HepG2 (cell line): ENCODE results near the gene HPCAL1. TPM values are rescaled to one million over a fixed set of nuclear protein-coding genes. Genes with fewer than 3 reads are reported as not detected.
A peak's percentile ranks its signal among the peaks of the same experiment; 100 is the strongest.

ENCODE experiments used
- ATAC-seq: fragments of 200-7000 bp; cut with Tn5 transposase; 3 replicates; pipeline ENCODE4 v1.9.1; 2020; ENCODE audit warnings: mild to moderate bottlenecking, moderate library complexity
- BruUV-seq: library from RNA; stranded (reverse); fragments of 400-500 nt; replicated peaks from 2 replicates; lab custom pipeline; 2021; lab: Mats Ljungman, UMichigan
- CTCF ChIA-PET: fragments of 300-600 bp; formaldehyde crosslinking; extraction: SDS; loops from one replicate; lab custom pipeline; 2021; ENCODE audit warnings: low total read pairs, inconsistent platforms, low intra/inter-chr PET ratio; lab: Yijun Ruan, JAX
- POLR2A ChIA-PET: fragments of 350-600 bp; sonication (Branson Sonifier 250); formaldehyde crosslinking; loops from one replicate; lab custom pipeline; 2020; ENCODE audit warnings: antibody characterized with exemption, inconsistent platforms; lab: Yijun Ruan, JAX
- DNase-seq: peaks from one replicate; pipeline ENCODE4 v3.0.0-alpha.2; 2015; ENCODE audit warnings: low spot score
- FAIRE-seq: peaks from 3 replicates; lab custom pipeline; 2011; peaks lifted over from hg19 to GRCh38; lab: Jason Lieb, UNC
- H2AFZ ChIP-seq: one replicate; pipeline ENCODE4 v1.6.1; 2011; ENCODE audit warnings: low read length, inconsistent platforms
- H3K27ac ChIP-seq: fragments of 300-600 bp; 3 replicates; pipeline ENCODE4 v1.8.0; 2011; ENCODE audit warnings: mixed run types, mild to moderate bottlenecking, mixed read lengths, low read length, inconsistent platforms; ENCODE audit not compliant: insufficient read depth; ENCODE audit errors: extremely low read length
- H3K27me3 ChIP-seq, 2 experiments: fragments of 200-600 bp in 1 of 2; 2 replicates in 1 of 2; 3 replicates in 1 of 2; pipeline versions ENCODE4 v1.6.0 to v1.8.0; 2011; ENCODE audit warnings: low read length in 2 of 2, mild to moderate bottlenecking in 2 of 2, moderate library complexity in 2 of 2, inconsistent platforms in 1 of 2; ENCODE audit not compliant: insufficient read depth in 2 of 2, control insufficient read depth in 1 of 2
- H3K36me3 ChIP-seq, 2 experiments: fragments of 200-600 bp in 1 of 2; replicated peaks in 1 of 2; 2 replicates in 1 of 2; 3 replicates in 1 of 2; pipeline versions ENCODE4 v1.5.1 to v1.8.0; 2011; ENCODE audit warnings: low read length in 2 of 2, inconsistent platforms in 1 of 2; ENCODE audit not compliant: insufficient read depth in 2 of 2, control insufficient read depth in 1 of 2
- H3K4me1 ChIP-seq: 2 replicates; pipeline ENCODE4 v1.5.1; 2012; ENCODE audit warnings: low read length, inconsistent platforms; ENCODE audit not compliant: insufficient read depth
- H3K4me2 ChIP-seq: 2 replicates; pipeline ENCODE4 v1.6.0; 2011; ENCODE audit warnings: low read depth, low read length, inconsistent platforms
- H3K4me3 ChIP-seq, 3 experiments: fragments of 200-600 bp in 1 of 3; sonication (generic), shearing (Covaris generic) in 1 of 3; replicated peaks in 1 of 3; 2 replicates each; pipeline ENCODE4 v1.5.1; 2011 to 2016; ENCODE audit warnings: low read length in 3 of 3, inconsistent platforms in 2 of 3, low read depth in 2 of 3, mild to moderate bottlenecking in 2 of 3, control low read depth in 1 of 3, mixed read lengths in 1 of 3; ENCODE audit not compliant: insufficient read depth in 1 of 3
- H3K79me2 ChIP-seq: one replicate; pipeline ENCODE4 v1.6.1; 2011; ENCODE audit warnings: low read length, inconsistent platforms; ENCODE audit not compliant: insufficient read depth
- H3K9ac ChIP-seq: 2 replicates; pipeline ENCODE4 v1.6.0; 2011; ENCODE audit warnings: mild to moderate bottlenecking, low read depth, low read length, inconsistent platforms; ENCODE audit not compliant: insufficient read depth
- H3K9me3 ChIP-seq: 2 replicates; pipeline ENCODE4 v1.5.1; 2012; ENCODE audit warnings: mild to moderate bottlenecking, low read length
- H4K20me1 ChIP-seq: 2 replicates; pipeline ENCODE4 v1.6.0; 2011; ENCODE audit warnings: inconsistent platforms, mild to moderate bottlenecking, low read length, moderate library complexity; ENCODE audit not compliant: insufficient read depth
- E2F1 ChIP-seq: sonication (generic); formaldehyde crosslinking; IDR thresholded peaks from 2 replicates; pipeline ENCODE4 v1.5.0; 2020; ENCODE audit warnings: missing genetic modification reagents
- HOXA5 ChIP-seq: sonication (generic); formaldehyde crosslinking; IDR thresholded peaks from 2 replicates; pipeline ENCODE4 v1.4.0; 2020; ENCODE audit warnings: missing genetic modification reagents
- PCBP1 ChIP-seq: fragments of 200-400 bp; formaldehyde crosslinking; IDR thresholded peaks from 2 replicates; pipeline ENCODE4 v1.6.1; 2017; ENCODE audit warnings: mild to moderate bottlenecking, low read depth, low read length, borderline replicate concordance
- TCF7L2 ChIP-seq: IDR thresholded peaks from 2 replicates; pipeline ENCODE4 v1.6.1; 2011; ENCODE audit warnings: mild to moderate bottlenecking, low read depth, low read length, moderate library complexity
- TFAP4 ChIP-seq: sonication (generic); IDR thresholded peaks from 2 replicates; pipeline ENCODE4 v1.6.1; 2016; ENCODE audit warnings: low read depth, borderline replicate concordance
- THYN1 ChIP-seq: sonication (generic); formaldehyde crosslinking; IDR thresholded peaks from 2 replicates; pipeline ENCODE4 v1.8.1; 2023; ENCODE audit warnings: low read depth, mild to moderate bottlenecking, moderate library complexity, missing genetic modification reagents, borderline replicate concordance
- ZNF235 ChIP-seq: sonication (generic); formaldehyde crosslinking; IDR thresholded peaks from 2 replicates; pipeline ENCODE4 v1.8.1; 2023; ENCODE audit warnings: mild to moderate bottlenecking, missing genetic modification reagents, borderline replicate concordance
- ZNF337 ChIP-seq: sonication (generic); formaldehyde crosslinking; IDR thresholded peaks from 2 replicates; pipeline ENCODE4 v1.5.1; 2020; ENCODE audit warnings: missing genetic modification reagents, low read depth, mild to moderate bottlenecking, borderline replicate concordance
- ZNF552 ChIP-seq: sonication (generic); formaldehyde crosslinking; IDR thresholded peaks from 2 replicates; pipeline ENCODE4 v1.9.0; 2022; ENCODE audit warnings: missing genetic modification reagents, mild to moderate bottlenecking, borderline replicate concordance
- ZNF562 ChIP-seq: sonication (generic); formaldehyde crosslinking; IDR thresholded peaks from 2 replicates; pipeline ENCODE4 v1.8.0; 2022; ENCODE audit warnings: missing genetic modification reagents, borderline replicate concordance
- ZNF569 ChIP-seq: sonication (generic); formaldehyde crosslinking; IDR thresholded peaks from 2 replicates; pipeline ENCODE4 v1.5.0; 2020; ENCODE audit warnings: mild to moderate bottlenecking, missing genetic modification reagents, moderate library complexity, borderline replicate concordance
- ZNF605 ChIP-seq: sonication (generic); formaldehyde crosslinking; IDR thresholded peaks from 2 replicates; pipeline ENCODE4 v1.8.0; 2022; ENCODE audit warnings: mild to moderate bottlenecking, missing genetic modification reagents
- ZNF816 ChIP-seq: sonication (generic); formaldehyde crosslinking; IDR thresholded peaks from 2 replicates; pipeline ENCODE4 v1.8.0; 2022; ENCODE audit warnings: missing genetic modification reagents, mild to moderate bottlenecking, borderline replicate concordance
- ZZZ3 ChIP-seq: sonication (generic); formaldehyde crosslinking; IDR thresholded peaks from 2 replicates; pipeline ENCODE4 v1.4.0; 2020; ENCODE audit warnings: missing genetic modification reagents, mild to moderate bottlenecking, borderline replicate concordance
- WGBS: methylation state at CpG from one replicate; pipeline ENCODE4 v1.1.6; 2017; ENCODE audit warnings: low lambda C conversion rate; 5-methylcytosine and 5-hydroxymethylcytosine counted together
- in situ Hi-C: cut with HindIII; loops from 2 replicates; pipeline ENCODE4 v1.10.0; 2017; ENCODE audit warnings: low pct_unique_long_range_greater_than_20kb; ENCODE audit not compliant: extremely low pct_ligation_motif_present
- intact Hi-C: fragments of 100-400 bp; cut with micrococcal nuclease; formaldehyde crosslinking; loops from one replicate; pipeline ENCODE4 v1.10.0; 2022; ENCODE audit not compliant: unreplicated experiment
- polyA plus RNA-seq, 8 experiments: library from polyadenylated mRNA; depleted of rRNA in 3 of 8; stranded (reverse) in 7 of 8; unstranded in 1 of 8; fragments of >200 nt; fragmentation: Illumina TruSeq in 4 of 8; extraction: Trizol in 4 of 8; gene quantifications; 2 replicates each; pipeline versions ENCODE4 v1.2.1 to v1.2.3, GENCODE V29; 2011 to 2016; ENCODE audit warnings: low read depth in 4 of 8, missing spikeins in 1 of 8, mixed read lengths in 1 of 8; ENCODE audit not compliant: insufficient read depth in 1 of 8
- total RNA-seq, 5 experiments: library from RNA; depleted of rRNA; stranded (reverse); fragments of >200 nt; fragmentation: Illumina TruSeq; extraction: Trizol; gene quantifications; 2 replicates each; pipeline ENCODE4 v1.2.3, GENCODE V29; 2016; ENCODE audit warnings: low read depth in 1 of 5

The HPCAL1 gene
- total and polyA plus RNA-seq, 2 of the 13 experiments (the other 11 are each of a cell fraction or from before 2014, with no cell fraction given): 29.5 to 29.9 TPM

- H3K9ac ChIP-seq: peak overlapping the region; percentile 80
- peaks cover 27% of the 10 kb centered on the region; the same call in 1 of the 2 replicates for H4K20me1 ChIP-seq
- no peaks in the 10 kb centered on the region for H3K9me3 ChIP-seq
- peak; percentile 96 for FAIRE-seq
- intact Hi-C loops (no loop called here), in situ Hi-C loops (no loop called here)
- WGBS: 6% methylated on average over 18 of the region's 22 CpGs
- H3K4me3 ChIP-seq: peak overlapping the region; percentile 52 to 83 (median 70)
- ChIA-PET CTCF (interaction anchor here (2.1 kb wide), 1 partner anchor 108 kb away, joined by 11 read pairs; no protein-coding TSS in a partner anchor), POLR2A (interaction anchor here (0.6 to 5.2 kb wide), 24 partner anchors 9 to 670 kb away, joined by 3 to 105 read pairs (median 4); partner anchors contain the start of genes KLF11, ODC1, TAF1B and YWHAQ)
- ATAC-seq: peak; percentile 44
- H3K4me2 ChIP-seq: peak overlapping the region; percentile 97
- H3K79me2 ChIP-seq: peaks cover 32% of the 10 kb centered on the region
- no peak overlapping the region for H2AFZ ChIP-seq
- peak; percentile 90 for DNase-seq
- peaks cover 67% of the 10 kb centered on the region for H3K4me1 ChIP-seq
- peak overlapping the region; percentile 88 for H3K27ac ChIP-seq
- BruUV-seq: TSS peak; percentile 66
- no peaks in the 10 kb centered on the region; a peak in 1 of 5 replicates for H3K27me3 ChIP-seq
- no peaks in the 10 kb centered on the region for H3K36me3 ChIP-seq
- TF ChIP-seq ZNF816 (CRISPR knock-in tag) (peak; percentile 67; the same call in 1 of the 2 replicates), PCBP1 (no peak), ZNF569 (CRISPR knock-in tag) (no peak), E2F1 (CRISPR knock-in tag) (no peak), ZNF337 (no peak), ZZZ3 (CRISPR knock-in tag) (peak; percentile 64; the same call in 1 of the 2 replicates), TCF7L2 (no peak), ZNF562 (no peak), ZNF605 (CRISPR knock-in tag) (peak; percentile 80), THYN1 (no peak), HOXA5 (CRISPR knock-in tag) (peak; percentile 63; the same call in 1 of the 2 replicates), ZNF552 (CRISPR knock-in tag) (no peak), TFAP4 (peak; percentile 67; the same call in 1 of the 2 replicates), ZNF235 (CRISPR knock-in tag) (0 out of 2 replicates have a peak, but pooled peaks have one; percentile 72)
Observed at GRCh38 chr2:10300997-10301940, 1.4 kb upstream of the HPCAL1 start.
